Omental fat pad (tissue), 4 donors: ENCODE data around the gene TYW5. TPM values are rescaled to one million over a fixed set of nuclear protein-coding genes. Genes with fewer than 3 reads are reported as not detected.

Experiments used
- ATAC-seq: fragments of 150-250 bp; one replicate; pipeline ENCODE4 v1.9.1; 2016; ENCODE audit warnings: mild to moderate bottlenecking, moderate library complexity; ENCODE audit not compliant: low FRiP score
- DNase-seq: peaks from one replicate; pipeline ENCODE4 v3.0.0-alpha.2; 2019; ENCODE audit warnings: low spot score
- CTCF ChIP-seq, 3 donors: fragments of 450-650 bp; IDR thresholded peaks; one replicate each; pipeline ENCODE4 v1.5.1; 2016 to 2017; ENCODE audit warnings: antibody characterized with exemption in 3 of 3, mild to moderate bottlenecking in 3 of 3, moderate library complexity in 2 of 3
- small RNA-seq: library from RNA; depleted of rRNA; stranded (forward); fragments of <200 nt; gene quantifications from one replicate; pipeline ENCODE3, GENCODE V24; 2016
- total RNA-seq, 4 donors: library from RNA; depleted of rRNA; stranded (reverse); fragments of >200 nt; gene quantifications; one replicate each; pipeline ENCODE4 v1.1.0, GENCODE V29; 2016

Gene TYW5
- total RNA-seq, 4 donors from 2014 or later = 4.1 to 9.5 (median 7.2) TPM

- DNase-seq (no peak), ATAC-seq (no peak)
- no peak for TF ChIP-seq CTCF (IDR thresholded peaks at IDR 0.05)
Observed at GRCh38 chr2:199901942-199902341, 53.3 kb downstream of the TYW5 start.

- no peak for ATAC-seq
- no peak for TF ChIP-seq CTCF (IDR thresholded peaks at IDR 0.05)
Observed at GRCh38 chr2:199896617-199897016, 58.7 kb downstream of the TYW5 start.

GRCh38 chr2:199895406-199895805 is 59.9 kb downstream of the TYW5 start:
- DNase-seq = no peak
- TF ChIP-seq CTCF (IDR thresholded peaks at IDR 0.05) = no peak
- no peak for ATAC-seq

More at GRCh38 chr2:199896617-199897016, 58.7 kb downstream of the TYW5 start:
- DNase-seq = no peak

- no peak for TF ChIP-seq CTCF (IDR thresholded peaks at IDR 0.05)
- DNase-seq (no peak), ATAC-seq (no peak)
Observed at GRCh38 chr2:199883474-199884212, 71.6 kb downstream of the TYW5 start.

- ATAC-seq = no peak
Observed at GRCh38 chr2:199882667-199883066, 72.6 kb downstream of the TYW5 start.

More at GRCh38 chr2:199882667-199883066, 72.6 kb downstream of the TYW5 start:
- TF ChIP-seq CTCF (IDR thresholded peaks at IDR 0.05) = no peak
- DNase-seq = no peak

Small RNA genes lying within 50 kb of the gene (small RNA-seq; reads per million reads assigned to genes)
- gene RN7SL717P = not detected

Other genes starting within 250 kb of the TYW5 start
- 1 to 10 TPM; 1.9 to 4.5 (median 3.0) TPM for gene FTCDNL1, start 104.3 kb downstream of the TYW5 start, total RNA-seq
- 10 to 100 TPM; 11.5 to 15.4 (median 12.5) TPM for gene C2orf69, start 44.2 kb downstream of the TYW5 start, total RNA-seq
- 10 to 100 TPM; 10.2 to 21.7 (median 20.0) TPM for gene MAIP1, start 91 bp upstream of the TYW5 start, total RNA-seq